ENCODE data around the gene CCDC81. TPM values are rescaled to one million over a fixed set of nuclear protein-coding genes. Genes with fewer than 3 reads are reported as not detected.

Gene CCDC81
- total RNA-seq, 1 donor: 26.8 TPM

DNA sequence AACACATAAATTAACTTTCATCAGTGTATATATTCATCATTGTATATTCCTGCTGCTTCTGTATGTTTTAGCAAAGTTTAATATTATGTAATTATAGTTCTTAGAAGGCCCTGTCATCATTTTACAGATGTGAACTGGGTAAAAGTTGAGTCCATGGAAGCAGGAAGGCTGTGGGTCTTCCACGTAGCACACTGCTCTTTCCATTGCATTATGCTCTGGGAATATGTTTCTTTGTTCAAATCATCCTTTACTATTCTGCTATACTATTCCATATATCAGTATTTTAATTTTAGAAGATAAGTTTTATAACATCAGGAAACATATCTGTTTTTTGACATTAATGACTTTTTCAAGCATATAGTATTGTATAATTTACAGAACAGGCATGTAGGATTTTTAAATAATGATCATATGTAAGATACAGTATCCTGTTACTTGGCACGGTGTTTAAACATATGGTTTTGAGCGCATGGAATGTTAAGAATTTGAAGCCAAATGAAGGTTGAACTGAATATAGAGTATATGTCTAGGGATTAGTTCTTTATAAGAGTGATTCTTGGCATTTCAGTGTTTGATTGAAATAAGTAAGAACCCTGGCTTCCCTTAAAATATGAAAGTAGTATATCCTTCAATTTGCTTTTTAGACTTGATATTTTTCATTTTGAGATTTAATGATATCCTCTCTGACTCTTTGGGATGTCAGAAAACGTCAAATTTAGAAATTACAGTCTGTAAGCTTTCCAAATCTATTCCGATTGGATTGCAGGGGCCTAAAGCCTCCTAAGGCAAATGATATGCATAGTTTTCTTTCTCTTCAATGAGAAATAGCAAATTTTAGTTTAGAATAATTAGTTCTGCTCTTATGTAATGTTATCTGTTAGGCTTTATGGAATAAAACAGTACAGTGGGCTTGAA, 8.6 kb downstream of the CCDC81 start:
- no peak for DNase-seq (ENCODE audit: low read depth)
- H3K4me3 ChIP-seq (ENCODE audit: low read depth, low read length): no peak overlapping the region
- TF ChIP-seq, protein P1, sequence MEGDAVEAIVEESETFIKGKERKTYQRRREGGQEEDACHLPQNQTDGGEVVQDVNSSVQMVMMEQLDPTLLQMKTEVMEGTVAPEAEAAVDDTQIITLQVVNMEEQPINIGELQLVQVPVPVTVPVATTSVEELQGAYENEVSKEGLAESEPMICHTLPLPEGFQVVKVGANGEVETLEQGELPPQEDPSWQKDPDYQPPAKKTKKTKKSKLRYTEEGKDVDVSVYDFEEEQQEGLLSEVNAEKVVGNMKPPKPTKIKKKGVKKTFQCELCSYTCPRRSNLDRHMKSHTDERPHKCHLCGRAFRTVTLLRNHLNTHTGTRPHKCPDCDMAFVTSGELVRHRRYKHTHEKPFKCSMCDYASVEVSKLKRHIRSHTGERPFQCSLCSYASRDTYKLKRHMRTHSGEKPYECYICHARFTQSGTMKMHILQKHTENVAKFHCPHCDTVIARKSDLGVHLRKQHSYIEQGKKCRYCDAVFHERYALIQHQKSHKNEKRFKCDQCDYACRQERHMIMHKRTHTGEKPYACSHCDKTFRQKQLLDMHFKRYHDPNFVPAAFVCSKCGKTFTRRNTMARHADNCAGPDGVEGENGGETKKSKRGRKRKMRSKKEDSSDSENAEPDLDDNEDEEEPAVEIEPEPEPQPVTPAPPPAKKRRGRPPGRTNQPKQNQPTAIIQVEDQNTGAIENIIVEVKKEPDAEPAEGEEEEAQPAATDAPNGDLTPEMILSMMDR (IDR thresholded peaks at IDR 0.05; ENCODE audit: insufficient read depth, low read depth, low read length): no peak

DNA sequence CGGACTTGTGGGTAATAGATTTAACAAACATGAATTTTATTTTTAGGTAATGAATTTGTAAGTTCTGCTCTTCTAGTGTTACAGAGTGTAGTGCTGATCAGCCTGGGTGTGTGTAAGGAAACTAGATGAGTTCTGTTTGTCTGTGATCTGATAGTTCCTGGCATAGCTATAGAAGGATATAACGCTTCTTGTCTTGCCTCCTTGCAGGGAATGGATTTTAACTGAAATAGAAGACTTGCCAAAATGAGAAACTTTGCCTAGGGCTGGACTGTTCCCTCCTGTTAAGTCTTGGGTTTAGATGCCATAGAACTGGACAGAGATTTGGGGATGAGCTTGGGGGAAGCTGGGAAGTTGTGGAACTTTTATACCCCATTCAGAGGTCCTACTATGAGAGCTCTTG, 11.6 kb downstream of the CCDC81 start:
- DNase-seq (ENCODE audit: low read depth): no peak
- TF ChIP-seq, protein P1 (IDR thresholded peaks at IDR 0.05; ENCODE audit: insufficient read depth, low read depth, low read length): no peak
- H3K4me3 ChIP-seq (ENCODE audit: low read depth, low read length): no peak overlapping the region

- no peak for DNase-seq (ENCODE audit: low read depth)
- TF ChIP-seq, protein P1 (IDR thresholded peaks at IDR 0.05; ENCODE audit: insufficient read depth, low read depth, low read length): no peak
These were observed 12.1 kb downstream of the CCDC81 start for GRCh38 chr11:86386746-86387145.

DNA sequence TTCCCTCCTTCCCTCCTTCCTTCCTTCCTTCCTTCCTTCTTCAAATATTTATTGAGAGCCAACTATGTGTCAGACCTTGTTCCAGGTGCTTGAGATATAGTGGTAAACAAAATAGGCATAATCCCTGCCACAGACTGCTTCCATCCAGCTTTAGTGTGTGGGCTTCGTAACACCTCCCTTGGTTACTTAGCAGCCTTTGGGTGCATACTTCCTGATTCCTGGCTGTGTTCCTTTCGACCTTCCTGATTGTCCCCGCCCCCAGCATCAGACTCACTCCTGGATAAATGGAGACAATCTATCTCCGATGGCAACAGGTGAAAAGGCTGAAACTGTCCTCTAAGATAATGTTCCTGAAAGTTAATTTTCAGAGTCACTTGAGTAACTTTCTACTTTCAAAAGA, 13.5 kb downstream of the CCDC81 start:
- no peak for DNase-seq (ENCODE audit: low read depth)
- H3K4me3 ChIP-seq (ENCODE audit: low read depth, low read length): no peak overlapping the region
- TF ChIP-seq, protein P1 (IDR thresholded peaks at IDR 0.05; ENCODE audit: insufficient read depth, low read depth, low read length): no peak

More at GRCh38 chr11:86386746-86387145, 12.1 kb downstream of the CCDC81 start:
- no peak overlapping the region for H3K4me3 ChIP-seq (ENCODE audit: low read depth, low read length)

GRCh38 chr11:86390487-86390886, 15.8 kb downstream of the CCDC81 start:
- TF ChIP-seq, protein P1 (IDR thresholded peaks at IDR 0.05; ENCODE audit: insufficient read depth, low read depth, low read length): no peak
- H3K4me3 ChIP-seq (ENCODE audit: low read depth, low read length): no peak overlapping the region
- DNase-seq (ENCODE audit: low read depth): no peak

DNA sequence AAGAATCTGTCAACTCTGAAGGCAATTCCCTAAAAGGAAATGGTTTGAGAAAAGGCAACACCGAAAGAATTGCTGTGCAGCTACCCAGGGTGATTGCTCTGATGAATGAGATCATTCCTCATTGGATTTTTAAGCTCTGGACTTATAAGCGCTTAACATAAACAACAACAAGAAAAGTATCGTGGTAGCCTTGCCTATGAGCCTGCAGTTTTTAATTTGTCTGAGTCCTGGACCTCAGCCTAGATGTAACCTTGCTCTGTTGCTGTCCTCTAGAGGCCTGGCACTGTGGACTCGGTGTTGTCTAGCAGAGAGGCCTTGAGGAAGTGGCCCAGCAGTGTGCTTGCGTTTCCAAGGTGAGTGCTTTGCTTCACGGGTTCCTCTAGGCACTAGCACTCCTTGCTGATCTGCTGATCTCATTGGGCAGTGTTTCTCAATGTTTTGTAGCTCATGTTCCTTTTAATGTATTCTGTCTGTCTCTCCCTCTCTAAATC, 20.4 kb downstream of the CCDC81 start:
- no peak overlapping the region for H3K4me3 ChIP-seq (ENCODE audit: low read depth, low read length)
- TF ChIP-seq, protein P1 (IDR thresholded peaks at IDR 0.05; ENCODE audit: insufficient read depth, low read depth, low read length): no peak

More for the DNA sequence above, 20.4 kb downstream of the CCDC81 start:
- peak; percentile 49 for DNase-seq (ENCODE audit: low read depth)

Measured in fibroblast of villous mesenchyme (primary cell).